ENCODE results near the gene CCDC33.
"Not testable (repeated sequence)": the region's sequence is repeated elsewhere in the genome, so short reads cannot be mapped to it uniquely, and the experiment has no call there.

CCDC33 gene

DNA sequence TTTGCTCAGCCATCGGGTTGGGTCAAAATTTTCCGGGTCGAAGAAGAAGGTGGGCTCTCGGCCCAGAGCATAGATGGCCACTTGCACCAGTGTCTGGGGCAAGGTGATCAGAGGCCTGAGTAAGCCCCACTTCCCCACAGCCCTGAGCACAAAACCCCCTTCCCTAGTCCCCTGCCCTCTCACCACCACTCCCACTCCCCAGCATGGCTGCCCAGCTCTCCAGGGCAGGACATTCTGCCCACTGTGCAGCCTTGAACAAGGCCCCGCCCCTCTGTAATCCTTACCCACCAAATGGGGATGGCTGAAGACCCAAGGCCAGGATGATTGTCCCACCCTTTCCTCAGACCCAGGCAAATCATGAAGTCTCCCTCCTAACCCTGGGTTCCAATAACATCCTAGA is 102.5 kb downstream of the CCDC33 start:
- no peak for DNase-seq

DNA sequence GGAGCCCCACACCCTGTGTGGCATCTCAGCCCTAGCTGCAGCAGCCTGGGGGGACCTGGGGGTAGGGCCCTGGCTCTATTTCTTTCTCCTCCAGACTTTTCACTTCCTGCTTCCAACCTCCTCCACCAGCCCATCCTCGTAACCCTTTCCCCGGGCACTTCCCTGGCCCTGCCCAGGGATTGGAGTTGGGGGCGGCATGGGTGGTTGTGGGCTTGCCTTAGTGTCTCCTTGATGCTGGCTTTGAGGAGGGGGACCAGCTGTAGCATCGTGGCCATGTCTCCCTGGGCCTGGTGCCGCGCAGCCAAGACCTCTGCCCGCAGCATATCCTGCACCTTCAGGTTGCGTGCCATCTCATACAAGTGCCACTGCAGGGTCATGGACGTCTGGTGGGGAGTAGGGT is 103.2 kb downstream of the CCDC33 start:
- DNase-seq, result no peak

GRCh38 chr15:74340150-74340549 is 104.0 kb downstream of the CCDC33 start:
- no peak for DNase-seq

DNA sequence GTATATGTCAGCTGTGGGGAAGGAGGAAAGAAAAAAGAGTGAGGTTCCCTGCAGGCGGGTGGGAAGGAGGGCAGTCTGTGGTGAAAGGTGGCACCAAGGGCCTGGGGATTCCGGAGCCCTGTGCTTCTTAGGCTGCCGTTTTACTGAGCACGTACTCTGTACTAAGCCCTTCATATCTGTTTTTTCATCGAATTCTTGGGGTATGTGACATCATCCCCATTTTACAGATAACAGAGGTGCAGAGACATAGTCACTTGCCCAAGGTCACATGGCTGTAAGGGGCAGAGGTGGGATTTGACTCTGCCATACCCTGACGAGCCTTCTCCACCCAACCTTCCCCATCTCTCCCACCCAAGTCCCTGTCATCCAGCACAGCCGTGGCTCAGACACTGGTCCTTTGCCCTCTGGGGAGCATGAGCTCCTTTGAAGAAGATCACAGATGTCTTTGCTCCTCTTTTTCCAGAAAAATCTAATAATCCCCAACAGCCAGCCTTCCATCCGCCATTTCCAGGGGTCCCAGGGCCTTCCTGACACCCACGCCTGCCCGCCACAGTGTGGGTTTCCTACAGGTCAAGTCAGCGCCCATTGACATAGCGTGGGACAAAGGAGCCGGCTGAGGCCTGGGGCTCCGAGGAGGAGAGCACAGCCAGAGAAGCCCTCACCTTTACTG is 107.1 kb downstream of the CCDC33 start:
- DNase-seq, result no peak

- no peak for DNase-seq
These were observed 107.6 kb downstream of the CCDC33 start for GRCh38 chr15:74343797-74344127.

GRCh38 chr15:74345051-74345450 is 108.9 kb downstream of the CCDC33 start:
- no peak for DNase-seq

- no peak for DNase-seq
These were observed 111.7 kb downstream of the CCDC33 start for GRCh38 chr15:74347757-74348250.

GRCh38 chr15:74349241-74349778 is 113.2 kb downstream of the CCDC33 start:
- no peak for DNase-seq

- no peak for DNase-seq
These were observed 114.5 kb downstream of the CCDC33 start for GRCh38 chr15:74350295-74351275.

DNA sequence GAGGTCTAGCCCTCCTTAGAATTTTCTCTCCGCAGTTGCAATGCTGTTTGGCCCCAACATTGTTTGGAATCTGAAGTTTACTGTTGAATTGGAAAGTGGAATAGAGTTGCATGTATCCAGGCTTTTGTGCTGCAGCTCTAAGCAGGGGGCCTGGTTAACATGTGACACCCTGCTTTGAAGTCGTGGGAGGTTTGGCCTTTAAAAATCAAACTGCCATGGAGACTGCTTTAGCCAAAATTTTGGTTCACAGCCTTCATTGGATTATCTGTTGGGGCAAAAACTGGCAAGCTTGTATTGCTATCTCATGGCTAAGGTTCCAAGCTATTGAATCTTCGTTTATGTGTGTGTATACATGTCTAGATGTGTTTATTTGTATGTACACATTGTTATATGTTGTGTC is 115.5 kb downstream of the CCDC33 start:
- no peak for DNase-seq

DNA sequence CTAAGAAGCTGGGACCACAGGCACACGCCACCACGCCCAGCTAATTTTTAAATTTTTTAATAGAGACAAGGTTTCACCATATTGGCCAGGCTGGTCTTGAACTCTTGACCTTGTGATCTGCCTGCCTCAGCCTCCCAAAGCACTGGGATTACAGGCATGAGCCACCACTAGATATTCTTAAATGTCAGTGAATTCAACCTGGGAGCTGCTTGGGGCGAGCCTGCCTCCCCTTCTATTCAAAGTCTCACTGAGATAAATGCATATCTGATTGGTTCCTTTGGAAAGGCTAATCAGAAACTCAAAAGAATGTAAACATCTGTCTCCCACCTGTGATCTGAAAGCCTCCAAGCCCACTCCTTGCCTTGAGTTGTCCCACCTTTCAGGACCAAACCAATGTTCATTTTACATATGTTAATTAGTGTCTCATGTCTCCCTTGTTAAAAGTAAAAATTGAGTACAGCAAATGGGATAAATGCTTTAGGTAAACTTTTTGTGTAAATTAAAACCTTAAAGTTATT is 116.3 kb downstream of the CCDC33 start:
- no peak for DNase-seq

- DNase-seq, result not testable (repeated sequence)
These were observed 117.9 kb downstream of the CCDC33 start for GRCh38 chr15:74353992-74354391.

- not testable (repeated sequence) for DNase-seq
These were observed 119.9 kb downstream of the CCDC33 start for GRCh38 chr15:74356050-74356449.

DNA sequence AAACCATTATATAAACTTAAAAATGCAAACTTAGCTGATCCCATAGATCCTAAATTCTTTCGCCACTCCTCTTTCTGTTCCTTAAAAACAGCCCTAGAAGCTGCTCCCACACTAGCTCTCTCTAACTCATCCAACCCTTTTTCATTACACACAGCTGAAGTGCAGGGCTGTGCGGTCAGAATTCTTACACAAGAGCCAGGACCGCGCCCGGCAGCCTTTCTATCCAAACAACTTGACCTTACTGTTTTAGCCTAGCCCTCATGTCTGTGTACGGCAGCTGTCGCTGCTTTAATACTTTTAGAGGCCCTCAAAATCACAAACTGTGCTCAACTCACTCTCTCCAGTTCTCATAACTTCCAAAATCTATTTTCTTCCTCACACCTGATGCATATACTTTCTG is 121.4 kb downstream of the CCDC33 start:
- DNase-seq, result not testable (repeated sequence)

DNA sequence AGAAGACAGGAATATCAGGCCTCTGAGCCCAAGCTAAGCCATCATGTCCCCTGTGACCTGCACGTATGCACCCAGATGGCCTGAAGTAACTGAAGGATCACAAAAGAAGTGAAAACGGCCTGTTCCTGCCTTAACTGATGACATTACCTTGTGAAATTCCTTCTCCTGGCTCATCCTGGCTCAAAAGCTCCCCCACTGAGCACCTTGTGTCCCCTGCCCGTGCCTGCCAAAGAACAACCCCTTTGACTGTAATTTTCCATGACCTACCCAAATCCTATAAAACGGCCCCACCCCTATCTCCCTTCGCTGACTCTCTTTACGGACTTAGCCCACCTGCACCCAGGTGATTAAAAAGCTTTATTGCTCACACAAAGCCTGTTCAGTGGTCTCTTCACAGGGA is 123.2 kb downstream of the CCDC33 start:
- not testable (repeated sequence) for DNase-seq

- not testable (repeated sequence) for DNase-seq
These were observed 124.7 kb downstream of the CCDC33 start for GRCh38 chr15:74360855-74361254.

GRCh38 chr15:74362482-74362881 is 126.4 kb downstream of the CCDC33 start:
- no peak for DNase-seq

GRCh38 chr15:74364936-74365597 is 128.9 kb downstream of the CCDC33 start:
- no peak for DNase-seq

DNA sequence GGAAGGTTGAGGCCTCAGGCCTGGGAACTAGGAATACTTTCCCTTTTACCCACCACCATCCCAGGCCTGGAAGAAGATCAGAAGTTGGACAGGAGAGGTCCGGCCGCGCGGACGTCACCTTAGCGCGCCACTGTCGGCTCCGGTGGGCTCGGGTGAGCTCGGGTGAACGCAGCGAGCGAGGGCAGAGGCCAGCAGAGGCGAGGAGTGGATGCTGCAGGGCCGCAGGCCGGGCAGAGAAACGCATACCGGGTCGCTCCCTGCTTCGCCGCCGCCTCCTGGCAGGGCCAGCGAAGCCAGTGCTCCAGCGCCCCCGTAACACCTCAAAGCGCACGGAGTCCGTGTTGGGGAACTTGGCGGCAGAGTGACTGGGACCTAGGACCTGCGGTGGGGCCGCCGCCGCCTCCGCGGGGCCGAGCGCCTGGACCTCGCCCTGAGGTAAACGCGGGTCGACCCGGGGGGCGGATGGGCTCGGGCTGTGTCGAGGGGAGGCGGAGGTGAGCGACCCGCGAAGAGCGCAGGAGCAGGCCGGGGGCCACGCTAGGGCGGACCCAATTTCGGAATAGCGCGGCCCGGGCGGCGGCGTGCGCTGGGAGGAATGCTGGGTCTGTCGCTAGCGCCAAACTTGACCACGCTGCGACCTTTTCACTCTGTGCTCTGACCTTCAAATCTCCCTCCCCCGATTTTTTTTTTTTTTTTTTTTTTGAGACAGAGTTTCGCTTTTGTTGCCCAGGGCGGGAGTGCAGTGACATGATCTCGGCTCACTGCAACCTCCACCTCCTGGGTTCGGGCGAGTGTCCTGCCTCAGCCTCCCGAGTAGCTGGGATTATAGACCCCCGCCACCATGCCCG is 129.7 kb downstream of the CCDC33 start:
- peak; percentile 87 for DNase-seq

- no peak for DNase-seq
These were observed 131.2 kb downstream of the CCDC33 start, which contains the start of gene CYP11A1 for GRCh38 chr15:74367296-74367854. CYP11A1 (minus strand) TSS chr15:74367646; CDS start chr15:74367585, 61 bp downstream.

DNA sequence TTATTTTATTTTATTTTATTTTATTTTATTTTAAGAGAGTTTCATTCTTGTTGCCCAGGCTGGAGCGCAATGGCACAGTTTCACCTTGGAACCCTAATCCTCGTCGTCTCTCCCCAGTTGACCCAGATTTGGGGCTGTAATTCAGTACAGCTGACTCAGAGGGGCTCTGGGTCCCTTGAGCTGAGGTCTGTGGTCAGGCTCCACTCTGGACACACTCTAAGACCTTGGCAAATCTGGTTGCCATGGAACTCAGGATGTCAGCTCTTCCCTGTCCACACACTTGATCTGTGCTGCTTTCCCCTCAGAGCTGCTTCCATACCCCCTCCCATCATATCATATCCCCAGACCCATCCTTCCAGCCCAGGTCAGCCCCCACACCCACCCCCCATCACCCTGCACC is 132.0 kb downstream of the CCDC33 start:
- no peak for DNase-seq

Measured in right hindlimb (tissue), 1 donor.